SK-N-SH (cell line): ENCODE data around the gene MTUS2.

ENCODE experiments used
- EP300 ChIP-seq, 2 experiments: IDR thresholded peaks; 2 replicates each; pipeline versions ENCODE4 v1.4.0 to v1.6.1; 2012; ENCODE audit warnings: borderline replicate concordance in 1 of 2, low read depth in 1 of 2, low read length in 1 of 2
- FOXM1 ChIP-seq: IDR thresholded peaks from 2 replicates; pipeline ENCODE4 v1.4.0; 2012; ENCODE audit warnings: low read depth, mild to moderate bottlenecking
- GATA2 ChIP-seq: sonication (generic); formaldehyde crosslinking; IDR thresholded peaks from 2 replicates; pipeline ENCODE4 v1.5.0; 2020; ENCODE audit warnings: mild to moderate bottlenecking, missing genetic modification reagents
- MAX ChIP-seq: IDR thresholded peaks from 2 replicates; pipeline ENCODE4 v1.4.0; 2012; ENCODE audit warnings: low read depth
- MXI1 ChIP-seq: IDR thresholded peaks from 2 replicates; pipeline ENCODE4 v1.6.1; 2012; ENCODE audit warnings: mild to moderate bottlenecking, low read depth, low read length, improper control_type of control experiment
- POLR2AphosphoS5 ChIP-seq: IDR thresholded peaks from 2 replicates; pipeline ENCODE4 v1.6.1; 2012; ENCODE audit warnings: low read depth, low read length
- REST ChIP-seq: IDR thresholded peaks from 2 replicates; pipeline ENCODE4 v1.6.1; 2012; ENCODE audit warnings: mild to moderate bottlenecking, low read depth, low read length, moderate library complexity
- TAF1 ChIP-seq: IDR thresholded peaks from 2 replicates; pipeline ENCODE4 v1.6.1; 2012; ENCODE audit warnings: low read depth, mild to moderate bottlenecking, low read length, moderate library complexity, borderline replicate concordance
- ZBTB33 ChIP-seq: IDR thresholded peaks from 2 replicates; pipeline ENCODE4 v1.4.0; 2012; ENCODE audit warnings: low read depth, borderline replicate concordance

- TF ChIP-seq MXI1 (no peak), MAX (no peak), REST (no peak), FOXM1 (no peak), POLR2AphosphoS5 (no peak), ZBTB33 (no peak), GATA2 (no peak), TAF1 (no peak), EP300 (IDR thresholded peaks at IDR 0.05; ENCODE audit: borderline replicate concordance in 1 of 2, low read depth in 1 of 2, low read length in 1 of 2) (no peak)
These were observed 419.8 kb downstream of the MTUS2 start for GRCh38 chr13:29239653-29240525.
